Measurements from ENCODE around the gene TYW5. TPM values are rescaled to one million over a fixed set of nuclear protein-coding genes. Genes with fewer than 3 reads are reported as not detected.
A peak's percentile ranks its signal among the peaks of the same experiment; 100 is the strongest.

Gene TYW5
- total RNA-seq, 2 donors from 2014 or later, result 7.6 to 8.1 TPM

- H3K36me3 ChIP-seq, result no peaks in the 10 kb centered on the region
- no peak for DNase-seq
- no peaks in the 10 kb centered on the region for H3K9me3 ChIP-seq
Measured at GRCh38 chr2:199988151-199988550, 32.9 kb upstream of the TYW5 start.

GRCh38 chr2:199987586-199987985, 32.3 kb upstream of the TYW5 start:
- Histone ChIP-seq H3K36me3 (no peaks in the 10 kb centered on the region), H3K4me1 (no peaks in the 10 kb centered on the region), H3K27ac (no peak overlapping the region), H3K9me3 (no peaks in the 10 kb centered on the region), H3K4me3 (no peak overlapping the region), H3K9ac (ENCODE audit: low read depth in 2 of 2, low read length in 2 of 2) (no peak overlapping the region), H3K27me3 (no peaks in the 10 kb centered on the region)
- intact Hi-C loops (cut with DNase I), result no loop called here
- TF ChIP-seq CTCF (IDR thresholded peaks at IDR 0.05), result no peak
- DNase-seq, result no peak

More at GRCh38 chr2:199988151-199988550, 32.9 kb upstream of the TYW5 start:
- Histone ChIP-seq H3K9ac (ENCODE audit: low read depth in 2 of 2, low read length in 2 of 2) (no peak overlapping the region), H3K27me3 (no peaks in the 10 kb centered on the region), H3K27ac (no peak overlapping the region), H3K4me1 (no peaks in the 10 kb centered on the region), H3K4me3 (no peak overlapping the region)
- intact Hi-C loops (cut with DNase I), result no loop called here
- no peak for TF ChIP-seq CTCF (IDR thresholded peaks at IDR 0.05)

GRCh38 chr2:199985625-199986207, 30.4 kb upstream of the TYW5 start:
- Histone ChIP-seq H3K27me3 (no peaks in the 10 kb centered on the region), H3K27ac (no peak overlapping the region), H3K9me3 (no peaks in the 10 kb centered on the region), H3K9ac (ENCODE audit: low read depth in 2 of 2, low read length in 2 of 2) (no peak overlapping the region), H3K4me3 (no peak overlapping the region), H3K36me3 (no peaks in the 10 kb centered on the region), H3K4me1 (no peaks in the 10 kb centered on the region)
- intact Hi-C loops (cut with DNase I), result no loop called here
- peak; percentile 83 for DNase-seq
- peak; percentile 62 for TF ChIP-seq CTCF (IDR thresholded peaks at IDR 0.05)

GRCh38 chr2:199984755-199985154, 29.5 kb upstream of the TYW5 start:
- no peak for TF ChIP-seq CTCF (IDR thresholded peaks at IDR 0.05)
- Histone ChIP-seq H3K36me3 (no peaks in the 10 kb centered on the region), H3K9ac (ENCODE audit: low read depth in 2 of 2, low read length in 2 of 2) (peak overlapping the region in 1 of 2 donors; percentile 7), H3K4me3 (no peak overlapping the region), H3K4me1 (peaks cover 3% of the 10 kb centered on the region), H3K27me3 (no peaks in the 10 kb centered on the region), H3K9me3 (no peaks in the 10 kb centered on the region), H3K27ac (no peak overlapping the region)
- DNase-seq, result no peak
- intact Hi-C loops (cut with DNase I), result loop anchor here (5.0 kb wide), 1 partner anchor 323 kb away; the partner anchor contains the start of gene SPATS2L

- no peak overlapping the region for H3K4me3 ChIP-seq
- no peaks in the 10 kb centered on the region for H3K36me3 ChIP-seq
- H3K4me1 ChIP-seq, result peaks cover 7% of the 10 kb centered on the region
- H3K9me3 ChIP-seq, result no peaks in the 10 kb centered on the region
- no peak for DNase-seq
- no peak overlapping the region for H3K27ac ChIP-seq
- intact Hi-C loops (cut with DNase I), result loop anchor here (5.0 kb wide), 1 partner anchor 323 kb away; the partner anchor contains the start of gene SPATS2L
- no peak for TF ChIP-seq CTCF (IDR thresholded peaks at IDR 0.05)
- no peaks in the 10 kb centered on the region for H3K27me3 ChIP-seq
- H3K9ac ChIP-seq (ENCODE audit: low read depth in 2 of 2, low read length in 2 of 2), result no peak overlapping the region
Measured at GRCh38 chr2:199984159-199984558, 28.9 kb upstream of the TYW5 start.
